Panc1 (cell line): ENCODE results near the gene BYSL. TPM values are rescaled to one million over a fixed set of nuclear protein-coding genes. Genes with fewer than 3 reads are reported as not detected.

Source experiments
- ATAC-seq: fragments of 200-7000 bp; cut with Tn5 transposase; 2 replicates; pipeline ENCODE4 v1.9.1; 2020; ENCODE audit warnings: mild to moderate bottlenecking, moderate library complexity
- BruUV-seq: library from RNA; stranded (reverse); fragments of 400-500 nt; replicated peaks from 2 replicates; lab custom pipeline; 2021; lab: Mats Ljungman, UMichigan
- CTCF ChIA-PET: fragments of 300-600 bp; sonication (Branson Sonifier 250); formaldehyde crosslinking; loops from one replicate; lab custom pipeline; 2022; ENCODE audit warnings: antibody characterized with exemption; lab: Charles Lee
- POLR2A ChIA-PET: fragments of 300-600 bp; sonication (Branson Sonifier 250); formaldehyde crosslinking; loops from one replicate; lab custom pipeline; 2022; ENCODE audit warnings: antibody characterized with exemption; lab: Charles Lee
- DNase-seq: peaks from one replicate; pipeline ENCODE4 v3.0.0-alpha.2; 2010; ENCODE audit warnings: low read depth, low spot score
- H3K27ac ChIP-seq: 2 replicates; pipeline ENCODE4 v1.5.1; 2011; ENCODE audit warnings: mild to moderate bottlenecking, low read length, inconsistent platforms
- H3K27me3 ChIP-seq: fragments of 200-500 bp; sonication (Bioruptor generic); 2 replicates; pipeline ENCODE4 v1.6.0; 2014; ENCODE audit warnings: low read length, inconsistent platforms; ENCODE audit not compliant: control insufficient read depth, insufficient read depth
- H3K36me3 ChIP-seq: fragments of 200-500 bp; sonication (Bioruptor generic); 2 replicates; pipeline ENCODE4 v1.5.1; 2014; ENCODE audit warnings: inconsistent platforms, mild to moderate bottlenecking, low read length, moderate library complexity; ENCODE audit not compliant: control insufficient read depth, insufficient read depth
- H3K4me1 ChIP-seq: 2 replicates; pipeline ENCODE4 v1.5.1; 2011; ENCODE audit warnings: inconsistent platforms, mild to moderate bottlenecking, low read length, moderate library complexity; ENCODE audit not compliant: control insufficient read depth, insufficient read depth
- H3K4me3 ChIP-seq, 2 experiments: 2 replicates each; pipeline ENCODE4 v1.5.1; 2011 to 2012; ENCODE audit warnings: low read depth in 2 of 2, low read length in 2 of 2, mild to moderate bottlenecking in 2 of 2, inconsistent platforms in 1 of 2, moderate library complexity in 1 of 2
- H3K9me3 ChIP-seq: fragments of 200-500 bp; sonication (Bioruptor generic); 2 replicates; pipeline ENCODE4 v1.5.1; 2014; ENCODE audit warnings: low read depth, mild to moderate bottlenecking, inconsistent platforms, low read length, moderate library complexity; ENCODE audit not compliant: control insufficient read depth, insufficient read depth
- CTCF ChIP-seq: fragments of 450-650 bp; IDR thresholded peaks from 2 replicates; pipeline ENCODE4 v1.5.1; 2017; ENCODE audit warnings: mild to moderate bottlenecking
- POLR2AphosphoS5 ChIP-seq: IDR thresholded peaks from 2 replicates; pipeline ENCODE4 v1.6.1; 2012; ENCODE audit warnings: mild to moderate bottlenecking, low read depth, low read length, moderate library complexity
- REST ChIP-seq, 2 experiments: IDR thresholded peaks; 2 replicates each; pipeline ENCODE4 v1.6.1; 2011 to 2012; ENCODE audit warnings: low read depth in 2 of 2, control low read depth in 1 of 2, low read length in 1 of 2, mild to moderate bottlenecking in 1 of 2, moderate library complexity in 1 of 2; ENCODE audit not compliant: insufficient read depth in 1 of 2
- SIN3A ChIP-seq: IDR thresholded peaks from 2 replicates; pipeline ENCODE4 v1.6.1; 2012; ENCODE audit warnings: low read depth, mild to moderate bottlenecking, low read length, moderate library complexity, borderline replicate concordance; ENCODE audit not compliant: insufficient read depth
- TCF7L2 ChIP-seq: IDR thresholded peaks from 2 replicates; pipeline ENCODE4 v1.6.1; 2011; ENCODE audit warnings: mild to moderate bottlenecking, low read depth, low read length, inconsistent platforms
- in situ Hi-C: cut with HindIII; loops from 2 replicates; pipeline ENCODE4 v1.10.0; 2016; ENCODE audit warnings: low sequenced_read_pairs, low pct_unique_long_range_greater_than_20kb
- intact Hi-C: fragments of 100-400 bp; cut with micrococcal nuclease; formaldehyde crosslinking; loops from one replicate; pipeline ENCODE4 v1.10.0; 2022; ENCODE audit not compliant: unreplicated experiment
- total RNA-seq: library from RNA; stranded (reverse); gene quantifications from one replicate; pipeline ENCODE4 v1.2.1, GENCODE V29; 2021; ENCODE audit not compliant: unreplicated experiment

BYSL gene
- total RNA-seq, 1 experiment from 2014 or later: 49.1 TPM

- no peaks in the 10 kb centered on the region for H3K4me1 ChIP-seq
- no peaks in the 10 kb centered on the region for H3K36me3 ChIP-seq
- intact Hi-C loops (no loop called here), in situ Hi-C loops (no loop called here)
- no peak overlapping the region for H3K27ac ChIP-seq
- DNase-seq (no peak), ATAC-seq (no peak)
- TF ChIP-seq CTCF (peak; percentile 57), TCF7L2 (no peak), SIN3A (no peak), REST (IDR thresholded peaks at IDR 0.05; ENCODE audit: insufficient read depth in 1 of 2, low read depth in 2 of 2, low read length in 1 of 2) (no peak)
- no peaks in the 10 kb centered on the region for H3K9me3 ChIP-seq
- no TSS peak for BruUV-seq
- H3K4me3 ChIP-seq: no peak overlapping the region
- ChIA-PET POLR2A (no interaction called here), CTCF (interaction anchor here (0.6 kb wide), 1 partner anchor 54 kb away, joined by 4 read pairs; no protein-coding TSS in a partner anchor)
- H3K27me3 ChIP-seq: no peaks in the 10 kb centered on the region
Observed at GRCh38 chr6:41901882-41902519, 19.3 kb upstream of the BYSL start.

- ATAC-seq: no peak
- intact Hi-C loops (no loop called here), in situ Hi-C loops (no loop called here)
Observed at GRCh38 chr6:41909727-41910126, 11.6 kb upstream of the BYSL start.

More at GRCh38 chr6:41909727-41910126, 11.6 kb upstream of the BYSL start:
- Histone ChIP-seq H3K4me1 (no peaks in the 10 kb centered on the region), H3K27ac (no peak overlapping the region), H3K4me3 (no peak overlapping the region), H3K9me3 (no peaks in the 10 kb centered on the region), H3K36me3 (no peaks in the 10 kb centered on the region), H3K27me3 (no peaks in the 10 kb centered on the region)
- ChIA-PET POLR2A (interaction anchor here (0.6 kb wide), 1 partner anchor 33 kb away, joined by 3 read pairs; no protein-coding TSS in a partner anchor), CTCF (no interaction called here)
- BruUV-seq: no TSS peak
- DNase-seq: no peak
- TF ChIP-seq SIN3A (no peak), POLR2AphosphoS5 (no peak), TCF7L2 (no peak), REST (IDR thresholded peaks at IDR 0.05; ENCODE audit: insufficient read depth in 1 of 2, low read depth in 2 of 2, low read length in 1 of 2) (no peak), CTCF (no peak)
